Stimulated activated CD8-positive, alpha-beta memory T cell treated with anti-CD3 and anti-CD28 coated beads, Interleukin-4, amount 100 ng/mL, for 1 hour (primary cell): ENCODE data around the gene SPATA32.
"Not testable (repeated sequence)": the region's sequence is repeated elsewhere in the genome, so short reads cannot be mapped to it uniquely, and the experiment has no call there.

Experiments used
- DNase-seq, 2 donors: peaks; one replicate each; pipeline ENCODE4 v3.0.0-alpha.2; 2020; ENCODE audit warnings: low read depth in 2 of 2, low spot score in 1 of 2

The SPATA32 gene

DNA sequence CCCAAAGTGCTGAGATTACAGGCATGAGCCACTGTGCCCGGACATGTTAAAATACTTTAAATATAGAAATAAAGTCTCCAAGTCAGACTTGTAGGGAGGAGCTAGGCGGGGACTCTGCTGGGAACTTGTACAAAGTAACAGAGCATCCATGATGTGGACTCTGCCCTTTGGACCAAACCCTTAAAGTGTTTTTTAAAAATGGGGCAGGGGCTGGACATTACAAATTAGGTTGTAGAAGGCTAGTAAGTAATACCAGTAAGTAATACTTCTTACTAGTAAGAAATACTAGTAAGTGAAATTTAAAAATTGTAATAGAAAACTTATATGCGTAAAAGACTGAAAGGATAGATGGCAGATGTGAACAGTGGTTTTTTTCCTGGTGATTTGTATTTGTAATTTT, 9.7 kb upstream of the SPATA32 start:
- no peak for DNase-seq

DNA sequence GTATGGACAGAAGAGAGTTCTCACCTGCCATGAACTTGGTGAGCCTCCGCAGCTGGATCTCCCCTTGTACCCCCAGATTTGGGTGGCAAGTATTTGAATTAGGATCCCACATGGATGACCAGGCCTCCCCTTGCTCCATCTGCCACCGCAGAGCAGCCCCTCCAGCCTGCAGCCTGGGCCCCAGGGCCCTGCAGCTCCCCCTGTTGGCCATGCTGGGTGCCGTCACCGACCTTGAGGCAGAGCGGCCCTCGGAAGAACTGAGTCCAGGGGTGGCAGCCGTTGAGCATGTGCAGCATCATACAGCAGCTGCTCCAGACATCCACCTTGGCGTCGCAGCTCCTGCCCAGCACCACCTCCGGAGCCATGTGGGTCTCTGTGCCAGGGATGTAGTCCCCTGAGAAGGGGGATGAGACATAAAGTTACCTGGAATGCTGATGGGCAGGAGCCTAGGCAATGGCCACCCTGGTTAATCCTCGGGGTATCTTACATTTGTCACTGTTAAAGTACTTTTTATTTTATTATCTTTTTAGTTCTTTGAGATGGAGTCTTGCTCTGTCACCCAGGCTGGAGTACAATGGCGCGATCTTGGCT, 9.0 kb upstream of the SPATA32 start:
- no peak for DNase-seq

GRCh38 chr17:45269912-45270311, 8.0 kb upstream of the SPATA32 start:
- DNase-seq, result no peak

DNA sequence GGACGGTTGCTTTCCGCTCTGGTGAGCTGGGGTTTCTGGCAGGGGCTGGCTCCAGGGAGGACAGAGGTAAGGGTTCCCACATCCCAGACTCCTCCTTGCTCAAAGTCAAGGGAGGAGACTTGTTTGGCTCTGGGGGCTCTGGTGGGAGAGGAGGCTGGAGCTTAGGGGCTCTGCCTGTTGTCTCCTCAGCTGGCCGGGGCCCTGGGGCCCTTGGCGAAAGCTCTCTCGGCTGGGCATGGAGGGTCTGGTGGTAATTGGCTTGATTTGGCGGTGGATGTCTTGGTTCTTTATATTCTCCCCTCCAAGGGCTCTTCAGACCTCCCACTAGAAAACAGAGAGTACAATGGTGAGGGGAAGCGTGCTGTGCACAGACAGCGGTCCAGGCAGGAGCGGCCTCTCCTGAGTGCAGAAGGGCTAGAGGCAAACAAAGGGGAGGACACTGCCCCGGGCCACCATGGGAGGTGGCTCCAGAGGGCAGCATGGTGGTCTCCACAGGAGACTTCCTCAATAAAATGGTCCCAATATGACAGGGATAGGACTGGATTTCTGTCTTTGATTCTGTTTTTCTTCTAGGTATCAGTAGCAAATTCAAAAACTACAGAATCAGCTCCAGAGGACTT, 5.7 kb upstream of the SPATA32 start:
- DNase-seq, result no peak

DNA sequence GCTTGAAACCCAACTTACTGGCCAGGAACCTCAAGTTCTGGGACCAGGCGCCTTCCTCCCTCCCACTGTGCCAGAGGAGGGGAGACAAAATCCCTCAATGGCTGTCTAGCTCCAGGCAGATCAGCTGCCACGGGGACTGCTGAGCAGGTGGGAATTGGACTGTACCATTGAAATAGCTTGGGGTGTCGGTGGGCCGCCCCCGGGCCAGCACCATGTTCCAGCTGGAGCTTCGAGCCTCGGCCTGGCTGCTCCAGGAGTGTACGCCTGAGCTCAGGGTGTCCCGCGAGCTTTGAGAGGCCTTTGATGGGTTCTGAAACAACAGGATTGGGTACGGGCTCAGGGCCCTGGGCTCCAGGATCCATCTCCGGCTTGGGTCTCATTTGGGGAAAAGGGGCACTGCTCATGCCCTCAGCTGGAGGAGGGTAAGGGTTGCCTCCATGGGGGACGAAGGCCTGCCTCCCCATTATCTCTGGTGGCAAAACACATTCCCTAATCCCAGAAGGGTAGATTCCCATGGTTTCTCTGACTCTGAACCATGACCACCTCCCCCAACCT, 4.6 kb upstream of the SPATA32 start:
- DNase-seq, result no peak

- DNase-seq, result no peak
These were observed 3.9 kb upstream of the SPATA32 start for GRCh38 chr17:45265821-45266220.

GRCh38 chr17:45264988-45265387, 3.1 kb upstream of the SPATA32 start:
- DNase-seq, result no peak

- DNase-seq, result no peak
These were observed 2.5 kb upstream of the SPATA32 start for GRCh38 chr17:45264430-45264829.

- no peak for DNase-seq
These were observed 1.6 kb upstream of the SPATA32 start for GRCh38 chr17:45263477-45263860.

DNA sequence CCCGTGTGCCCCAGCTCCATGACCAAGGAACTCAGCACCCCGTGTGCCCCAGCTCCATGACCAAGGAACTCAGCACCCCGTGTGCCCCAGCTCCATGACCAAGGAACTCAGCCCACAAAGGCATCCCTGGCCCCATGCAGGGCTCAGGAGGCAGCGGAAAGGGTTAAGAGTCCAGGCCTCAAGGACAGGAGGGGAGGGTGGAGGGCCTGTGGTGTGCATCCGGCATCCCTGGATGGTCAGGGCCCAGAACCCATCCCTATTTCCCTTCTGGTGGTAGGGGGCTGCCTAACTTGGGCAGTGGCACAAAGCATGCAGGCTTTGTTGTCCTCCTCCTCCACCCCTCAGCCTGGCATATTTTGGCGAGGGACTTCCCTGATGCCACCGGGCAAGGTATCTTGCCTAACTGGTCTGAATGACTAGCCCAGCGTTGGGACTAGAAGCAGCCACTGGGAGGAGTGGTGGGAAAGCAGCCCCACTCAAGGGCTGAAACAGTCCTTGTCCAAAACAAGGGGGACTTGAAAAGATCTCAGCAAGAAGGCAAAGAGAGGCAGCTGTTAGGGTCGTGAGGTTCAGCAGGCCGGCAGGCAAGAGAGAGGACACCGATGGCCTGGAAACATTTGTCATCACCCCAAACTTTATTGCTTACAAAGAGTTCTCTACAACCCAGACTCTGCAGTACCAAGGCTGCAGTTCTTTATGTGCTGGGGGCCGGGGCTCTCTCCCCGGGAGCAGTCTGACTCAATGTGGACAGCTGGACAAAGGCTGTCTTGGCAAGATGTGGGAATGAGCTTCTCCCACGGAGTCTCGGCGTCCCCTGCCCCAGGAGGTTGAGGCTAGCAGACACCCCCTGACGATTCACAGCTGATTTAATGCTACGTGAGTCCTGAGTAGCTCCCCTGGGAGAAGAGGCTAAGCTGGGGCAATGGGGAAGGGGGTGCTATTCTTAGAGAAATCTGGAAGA, 902 bp upstream of the SPATA32 start:
- no peak for DNase-seq

- no peak for DNase-seq
These were observed 1.6 kb downstream of the SPATA32 start for GRCh38 chr17:45260204-45260783.

DNA sequence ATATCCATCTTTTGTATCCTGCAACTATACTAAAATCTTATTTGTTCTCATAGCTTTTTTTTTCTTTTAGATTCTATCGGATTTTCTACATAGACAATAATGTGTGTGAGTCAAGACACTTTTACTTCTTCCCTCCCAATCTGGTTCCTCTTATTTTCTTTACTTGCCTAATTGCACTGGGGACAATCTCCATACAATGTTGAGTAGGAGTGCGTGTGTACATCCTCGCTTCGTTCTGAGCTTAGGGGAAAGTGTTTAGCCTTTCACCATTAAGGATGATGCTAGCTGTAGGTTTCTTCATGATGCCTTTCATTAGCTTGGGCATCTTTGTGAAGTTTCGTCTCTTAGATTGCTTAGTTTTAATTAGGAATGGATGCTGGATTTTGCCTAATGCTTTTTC, 2.9 kb downstream of the SPATA32 start:
- DNase-seq, result no peak

DNA sequence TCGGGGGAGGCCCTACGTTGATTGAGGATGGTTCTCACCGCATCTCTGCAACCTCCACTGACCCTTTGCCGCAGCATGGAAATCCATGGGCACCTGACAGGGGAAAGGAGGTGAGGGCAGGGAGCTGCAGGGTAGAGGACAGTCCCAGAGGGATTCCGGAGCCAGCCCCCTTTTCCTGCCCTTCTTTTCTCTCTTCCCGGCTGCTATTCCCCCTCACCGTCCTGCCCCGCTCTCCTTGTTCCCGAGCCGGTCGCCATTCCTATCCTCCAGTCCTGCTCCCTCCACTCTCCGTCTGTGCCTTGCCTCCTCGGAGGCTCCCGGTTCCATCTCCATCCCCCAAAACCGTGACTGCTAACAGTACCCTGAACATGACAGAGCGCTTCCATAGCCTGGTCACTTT, 4.8 kb downstream of the SPATA32 start:
- DNase-seq, result no peak

- no peak for DNase-seq
These were observed 5.6 kb downstream of the SPATA32 start for GRCh38 chr17:45256114-45256966.

- DNase-seq, result no peak
These were observed 6.5 kb downstream of the SPATA32 start for GRCh38 chr17:45255358-45255757.

DNA sequence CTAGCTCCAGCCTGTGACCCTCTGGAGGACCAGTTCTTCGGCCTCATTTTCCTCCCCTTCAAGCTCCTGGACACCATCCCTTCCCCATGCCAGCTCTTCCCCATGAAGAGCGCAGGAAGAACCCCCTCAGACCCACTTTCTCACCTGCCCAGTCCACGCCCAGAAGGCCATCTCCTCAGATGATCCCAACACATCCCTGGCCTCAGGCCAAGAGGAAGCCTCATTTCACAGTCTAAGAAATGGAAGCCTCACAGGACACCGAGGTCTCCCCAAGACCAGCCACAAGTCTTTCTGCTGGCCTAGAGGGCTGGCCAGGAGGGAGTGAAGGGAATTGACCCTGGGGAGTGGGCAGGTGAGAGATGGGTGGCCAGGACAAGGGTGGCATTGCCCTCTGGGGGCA, 8.0 kb downstream of the SPATA32 start:
- no peak for DNase-seq

DNA sequence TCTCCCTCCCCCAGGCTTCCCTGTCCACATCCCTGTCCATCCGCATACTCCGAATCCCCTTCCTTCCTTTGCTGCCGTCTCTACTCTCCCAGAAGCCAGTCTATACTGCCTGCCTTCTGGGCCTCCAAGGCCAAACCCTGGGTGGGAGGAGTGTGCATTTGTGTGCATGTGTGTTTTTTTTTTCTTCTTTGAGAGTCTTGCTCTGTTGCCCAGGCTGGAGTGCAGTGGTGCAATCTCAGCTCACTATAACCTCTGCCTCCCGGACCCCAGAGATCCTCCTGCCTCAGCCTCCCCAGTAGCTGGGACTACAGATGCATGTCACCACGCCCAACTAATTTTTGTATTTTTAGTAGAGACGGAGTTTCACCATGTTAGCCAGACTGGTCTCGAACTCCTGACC, 8.7 kb downstream of the SPATA32 start:
- not testable (repeated sequence) for DNase-seq

GRCh38 chr17:45251931-45252330, 10.0 kb downstream of the SPATA32 start:
- DNase-seq, result no peak

DNA sequence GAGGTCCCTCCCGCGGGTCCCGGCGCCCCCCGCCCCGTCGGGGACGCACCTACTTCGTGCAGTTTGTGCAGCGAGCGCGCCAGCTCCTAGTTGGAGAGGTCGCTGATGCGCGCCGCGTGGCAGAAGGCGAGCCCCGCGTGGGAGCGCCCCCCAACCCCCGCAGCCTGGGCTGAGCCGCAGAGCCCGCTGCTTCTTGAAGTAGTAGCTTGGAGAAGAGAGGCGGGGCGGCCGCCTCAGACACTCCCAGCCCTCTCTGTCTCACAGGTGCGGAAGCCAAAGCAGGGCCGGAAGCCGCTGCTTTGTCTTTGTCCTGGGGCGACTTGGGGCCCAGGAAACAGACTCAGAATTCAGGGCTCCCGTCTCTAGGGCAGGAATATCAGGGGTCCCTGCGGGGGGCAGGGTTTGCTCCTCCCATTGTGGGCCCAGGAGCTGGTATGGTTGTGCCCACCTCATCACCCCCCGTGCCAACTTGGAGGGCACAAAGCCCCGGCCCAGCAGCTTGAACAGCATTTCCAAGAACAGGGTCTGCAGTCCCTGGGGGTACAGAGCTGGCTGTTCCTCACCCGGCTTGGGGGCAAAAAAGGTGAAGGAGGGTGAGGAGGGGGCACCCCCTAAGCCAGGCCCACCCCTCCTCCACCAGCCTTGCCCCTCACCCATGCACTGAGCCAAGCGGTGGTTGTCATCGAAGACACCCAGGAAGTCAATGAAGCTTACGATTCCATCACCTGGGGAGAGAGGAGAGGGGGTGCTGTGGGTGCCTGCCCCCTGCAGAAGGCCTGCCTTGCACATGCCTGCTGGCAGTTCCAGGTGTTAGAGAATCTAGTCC, 13.5 kb downstream of the SPATA32 start:
- DNase-seq, result peak in 1 of 2 donors; percentile 72
